Common myeloid progenitor, CD34-positive (primary cell): ENCODE results near the gene INTS15.
"Not testable (repeated sequence)": the region's sequence is repeated elsewhere in the genome, so short reads cannot be mapped to it uniquely, and the experiment has no call there.

Experiments used
- CTCF ChIA-PET: fragments of 350-600 bp; sonication (Branson Sonifier 250); formaldehyde crosslinking; loops from one replicate; lab custom pipeline; 2021; ENCODE audit warnings: antibody characterized with exemption; lab: Charles Lee
- POLR2A ChIA-PET: fragments of 350-600 bp; sonication (Branson Sonifier 250); formaldehyde crosslinking; loops from one replicate; lab custom pipeline; 2021; ENCODE audit warnings: antibody characterized with exemption; lab: Charles Lee
- DNase-seq, 3 donors: peaks; one replicate each; pipeline versions ENCODE4 v3.0.0 to v3.0.0-alpha.2; 2013
- H3K27ac ChIP-seq, 2 experiments: 1 replicate in 1 of 2; 2 replicates in 1 of 2; pipeline ENCODE4 v1.7.0; 2013; ENCODE audit warnings: inconsistent platforms in 2 of 2, low read length in 2 of 2, mild to moderate bottlenecking in 2 of 2, low read depth in 1 of 2, moderate library complexity in 1 of 2; ENCODE audit not compliant: severe bottlenecking in 2 of 2, insufficient read depth in 1 of 2, poor library complexity in 1 of 2
- H3K27me3 ChIP-seq, 5 experiments: replicated peaks in 2 of 5; 1 replicate in 3 of 5; 2 replicates in 2 of 5; pipeline versions ENCODE4 v1.6.1 to v1.7.0; 2013; ENCODE audit warnings: low read length in 4 of 5, mild to moderate bottlenecking in 2 of 5, moderate library complexity in 2 of 5, inconsistent platforms in 1 of 5; ENCODE audit not compliant: insufficient read depth in 5 of 5, control insufficient read depth in 4 of 5
- H3K36me3 ChIP-seq, 4 experiments: 1 replicate in 2 of 4; 2 replicates in 2 of 4; pipeline versions ENCODE4 v1.6.1 to v1.7.0; 2013; ENCODE audit warnings: low read length in 3 of 4, control low read depth in 1 of 4, mild to moderate bottlenecking in 1 of 4; ENCODE audit not compliant: control insufficient read depth in 4 of 4, insufficient read depth in 4 of 4
- H3K4me1 ChIP-seq, 4 experiments: 1 replicate in 3 of 4; 2 replicates in 1 of 4; pipeline versions ENCODE4 v1.6.1 to v1.7.1; 2013; ENCODE audit warnings: low read length in 3 of 4, mild to moderate bottlenecking in 3 of 4, control low read depth in 1 of 4, inconsistent platforms in 1 of 4, moderate library complexity in 1 of 4; ENCODE audit not compliant: control insufficient read depth in 4 of 4, insufficient read depth in 4 of 4; ENCODE audit errors: control extremely low read depth in 1 of 4
- H3K4me3 ChIP-seq, 7 experiments: 1 replicate in 4 of 7; 2 replicates in 3 of 7; pipeline versions ENCODE4 v1.5.1 to v1.7.0; 2013; ENCODE audit warnings: mild to moderate bottlenecking in 7 of 7, low read length in 6 of 7, moderate library complexity in 6 of 7, inconsistent platforms in 2 of 7, low read depth in 2 of 7, control low read depth in 1 of 7; ENCODE audit not compliant: insufficient read depth in 4 of 7, control insufficient read depth in 1 of 7; ENCODE audit errors: extremely low read depth in 1 of 7
- H3K9me3 ChIP-seq, 5 experiments: 1 replicate in 4 of 5; 2 replicates in 1 of 5; pipeline versions ENCODE4 v1.6.1 to v1.7.1; 2013; ENCODE audit warnings: low read length in 4 of 5, mild to moderate bottlenecking in 2 of 5, inconsistent platforms in 1 of 5, low read depth in 1 of 5, moderate library complexity in 1 of 5; ENCODE audit not compliant: control insufficient read depth in 4 of 5, insufficient read depth in 2 of 5; ENCODE audit errors: control extremely low read depth in 1 of 5
- WGBS: methylation state at CpG from one replicate; pipeline ENCODE4 v1.1.5; 2013; ENCODE audit not compliant: insufficient coverage; 5-methylcytosine and 5-hydroxymethylcytosine counted together

The INTS15 gene

GRCh38 chr7:6576867-6577368 is 12.9 kb upstream of the INTS15 start:
- not testable (repeated sequence) for H3K27me3 ChIP-seq, H3K9me3 ChIP-seq
- Histone ChIP-seq H3K4me1 (peaks cover 0 to 15% (median 13%) of the 10 kb centered on the region in 4 experiments), H3K4me3 (peak overlapping the region; percentile 43 to 88 (median 72)), H3K27ac (peak overlapping the region; percentile 90 to 96), H3K36me3 (peaks cover 1 to 22% (median 12%) of the 10 kb centered on the region in 4 experiments)
- 0% methylated on average over 6 of the region's 14 CpGs for WGBS
- POLR2A ChIA-PET: interaction anchor here (1.1 to 1.3 kb wide), 2 partner anchors 44 to 61 kb away, joined by 4 read pairs; no protein-coding TSS in a partner anchor
- peak; percentile 47 to 84 (median 74) for DNase-seq
- CTCF ChIA-PET: interaction anchor here (0.9 to 10.5 kb wide), 5 partner anchors 12 to 64 kb away, joined by 3 to 93 read pairs (median 7); partner anchors contain the start of gene INTS15

GRCh38 chr7:6577369-6578113 is 12.3 kb upstream of the INTS15 start, which contains the start of gene ZDHHC4:
ZDHHC4 (plus strand) TSS chr7:6577454; CDS start chr7:6580562, 3,108 bp downstream.
- Histone ChIP-seq H3K27ac (peak within 1 kb of the TSS; percentile 90 to 96), H3K4me1 (peaks cover 0 to 15% (median 13%) of the 10 kb centered on the region in 4 experiments), H3K4me3 (peak within 1 kb of the TSS; percentile 43 to 88 (median 72)), H3K36me3 (peaks cover 5 to 27% (median 15%) of the 10 kb centered on the region in 4 experiments), H3K27me3 (no peaks in the 10 kb centered on the region), H3K9me3 (no peaks in the 10 kb centered on the region)
- ChIA-PET CTCF (interaction anchor here (0.9 to 10.5 kb wide), 7 partner anchors 12 to 65 kb away, joined by 3 to 93 read pairs (median 4); partner anchors contain the start of gene INTS15), POLR2A (interaction anchor here (1.1 to 1.3 kb wide), 2 partner anchors 44 to 61 kb away, joined by 4 read pairs; no protein-coding TSS in a partner anchor)
- DNase-seq: peak; percentile 95 to 97 (median 96)
- 14% methylated on average over 33 of the region's 51 CpGs for WGBS

GRCh38 chr7:6578114-6579084 is 11.4 kb upstream of the INTS15 start:
- Histone ChIP-seq H3K27ac (peak overlapping the region in 1 of 2 experiments; percentile 96), H3K27me3 (no peaks in the 10 kb centered on the region), H3K4me1 (peaks cover 0 to 15% (median 13%) of the 10 kb centered on the region in 4 experiments), H3K36me3 (peaks cover 13 to 35% (median 22%) of the 10 kb centered on the region in 4 experiments), H3K9me3 (no peaks in the 10 kb centered on the region), H3K4me3 (peak overlapping the region in 4 of 7 experiments; percentile 72 to 88 (median 78))
- 99% methylated on average over 9 of the region's 18 CpGs for WGBS
- CTCF ChIA-PET: interaction anchor here (0.9 to 10.5 kb wide), 7 partner anchors 11 to 65 kb away, joined by 3 to 93 read pairs (median 4); partner anchors contain the start of gene INTS15
- POLR2A ChIA-PET: interaction anchor here (0.7 to 1.3 kb wide), 3 partner anchors 11 to 62 kb away, joined by 4 read pairs; partner anchors contain the start of gene INTS15
- DNase-seq: no peak

GRCh38 chr7:6579446-6579845 is 10.4 kb upstream of the INTS15 start:
- H3K36me3 ChIP-seq: peaks cover 14 to 38% (median 27%) of the 10 kb centered on the region in 4 experiments
- no peaks in the 10 kb centered on the region for H3K9me3 ChIP-seq
- ChIA-PET CTCF (interaction anchor here (1.3 kb wide), 1 partner anchor 11 kb away, joined by 6 read pairs; the partner anchor contains the start of gene INTS15), POLR2A (no interaction called here)
- no peaks in the 10 kb centered on the region for H3K27me3 ChIP-seq
- peak; percentile 56 to 83 (median 77) for DNase-seq
- no peak overlapping the region for H3K4me3 ChIP-seq
- H3K4me1 ChIP-seq: peaks cover 0 to 15% (median 13%) of the 10 kb centered on the region in 4 experiments
- 100% methylated on average over 4 of the region's 4 CpGs for WGBS
- H3K27ac ChIP-seq: no peak overlapping the region

- CTCF ChIA-PET, H3K4me3 ChIP-seq, H3K27me3 ChIP-seq, DNase-seq, H3K9me3 ChIP-seq, H3K27ac ChIP-seq: not testable (repeated sequence)
- POLR2A ChIA-PET: interaction anchor here (0.7 kb wide), 1 partner anchor 1128 kb away, joined by 3 read pairs; no protein-coding TSS in a partner anchor
- Histone ChIP-seq H3K4me1 (peaks cover 0 to 10% (median 9%) of the 10 kb centered on the region in 4 experiments), H3K36me3 (peaks cover 17 to 62% (median 41%) of the 10 kb centered on the region in 4 experiments)
- 100% methylated on average over 4 of the region's 8 CpGs for WGBS
Observed at GRCh38 chr7:6585746-6586432, 3.9 kb upstream of the INTS15 start.

- no peak for DNase-seq
- Histone ChIP-seq H3K4me3 (no peak overlapping the region), H3K27me3 (no peaks in the 10 kb centered on the region), H3K36me3 (peaks cover 5 to 46% (median 29%) of the 10 kb centered on the region in 4 experiments), H3K27ac (no peak overlapping the region), H3K4me1 (peaks cover 0 to 16% (median 11%) of the 10 kb centered on the region in 4 experiments), H3K9me3 (no peaks in the 10 kb centered on the region)
- ChIA-PET POLR2A (no interaction called here), CTCF (interaction anchor here (0.9 to 3.3 kb wide), 6 partner anchors 8 to 269 kb away, joined by 3 to 19 read pairs (median 4); partner anchors contain the start of gene ZDHHC4)
- 95% methylated on average over 9 of the region's 9 CpGs for WGBS
Observed at GRCh38 chr7:6588566-6588965, 1.3 kb upstream of the INTS15 start.
